ENCODE measurements around the gene TBC1D30. TPM values are rescaled to one million over a fixed set of nuclear protein-coding genes. Genes with fewer than 3 reads are reported as not detected.

TBC1D30 gene
- total and polyA plus RNA-seq, 9 of the 15 experiments (the other 6 are each of a cell fraction or from before 2014, with no cell fraction given): 0.07 to 0.55 (median 0.20) TPM; not detected in 1

GRCh38 chr12:64796205-64796845 is 28.1 kb upstream of the TBC1D30 start (continued):
- TF ChIP-seq RAD21 (CRISPR knock-in tag; conservative IDR thresholded peaks at IDR 0.05 in 1 of 2, IDR thresholded peaks at IDR 0.05 in 1 of 2): peak; percentile 45 to 69
- TF ChIP-seq RB1 (IDR thresholded peaks at IDR 0.05; ENCODE audit: low read depth): no peak
- no peak for TF ChIP-seq EWSR1 (IDR thresholded peaks at IDR 0.05; ENCODE audit: borderline replicate concordance, low read depth, partially characterized antibody)
- TF ChIP-seq FOXA3 (CRISPR knock-in tag; conservative IDR thresholded peaks at IDR 0.05 in 1 of 2, IDR thresholded peaks at IDR 0.05 in 1 of 2): peak in 1 of 2 experiments; percentile 68; a peak in 2 of 4 replicates
- TF ChIP-seq LARP7 (IDR thresholded peaks at IDR 0.05): no peak
- no peak for TF ChIP-seq PURB (CRISPR knock-in tag; IDR thresholded peaks at IDR 0.05; ENCODE audit: low read depth)
- TF ChIP-seq, protein P1, sequence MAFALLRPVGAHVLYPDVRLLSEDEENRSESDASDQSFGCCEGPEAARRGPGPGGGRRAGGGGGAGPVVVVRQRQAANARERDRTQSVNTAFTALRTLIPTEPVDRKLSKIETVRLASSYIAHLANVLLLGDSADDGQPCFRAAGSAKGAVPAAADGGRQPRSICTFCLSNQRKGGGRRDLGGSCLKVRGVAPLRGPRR (CRISPR knock-in tag; IDR thresholded peaks at IDR 0.05): no peak
- peak; percentile 57 for TF ChIP-seq DPF2 (IDR thresholded peaks at IDR 0.05)
- peak; percentile 81 for TF ChIP-seq MAFG (tag; conservative IDR thresholded peaks at IDR 0.05)
- no peak for TF ChIP-seq ZNF79 (CRISPR knock-in tag; IDR thresholded peaks at IDR 0.05; ENCODE audit: low read depth)
- TF ChIP-seq BCL6 (CRISPR knock-in tag; IDR thresholded peaks at IDR 0.05): no peak
- no peak for TF ChIP-seq CHD7 (IDR thresholded peaks at IDR 0.05; ENCODE audit: low read depth, low read length)
- TF ChIP-seq SMC3 (conservative IDR thresholded peaks at IDR 0.05; ENCODE audit: insufficient read depth, low read depth, low read length): peak; percentile 30; the same call in 1 of the 2 replicates
- no peak for TF ChIP-seq RBM39 (optimal IDR thresholded peaks at IDR 0.05; ENCODE audit: low read depth, low read length)
- TF ChIP-seq, protein P2, sequence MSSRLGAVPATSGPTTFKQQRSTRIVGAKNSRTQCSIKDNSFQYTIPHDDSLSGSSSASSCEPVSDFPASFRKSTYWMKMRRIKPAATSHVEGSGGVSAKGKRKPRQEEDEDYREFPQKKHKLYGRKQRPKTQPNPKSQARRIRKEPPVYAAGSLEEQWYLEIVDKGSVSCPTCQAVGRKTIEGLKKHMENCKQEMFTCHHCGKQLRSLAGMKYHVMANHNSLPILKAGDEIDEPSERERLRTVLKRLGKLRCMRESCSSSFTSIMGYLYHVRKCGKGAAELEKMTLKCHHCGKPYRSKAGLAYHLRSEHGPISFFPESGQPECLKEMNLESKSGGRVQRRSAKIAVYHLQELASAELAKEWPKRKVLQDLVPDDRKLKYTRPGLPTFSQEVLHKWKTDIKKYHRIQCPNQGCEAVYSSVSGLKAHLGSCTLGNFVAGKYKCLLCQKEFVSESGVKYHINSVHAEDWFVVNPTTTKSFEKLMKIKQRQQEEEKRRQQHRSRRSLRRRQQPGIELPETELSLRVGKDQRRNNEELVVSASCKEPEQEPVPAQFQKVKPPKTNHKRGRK (tag; IDR thresholded peaks at IDR 0.05): no peak
